K562 (cell line): Measurements from ENCODE around the gene DPM2. TPM values are rescaled to one million over a fixed set of nuclear protein-coding genes. Genes with fewer than 3 reads are reported as not detected.

Experiments used
- BCOR ChIP-seq: fragments of 450-650 bp; IDR thresholded peaks from 2 replicates; pipeline ENCODE4 v1.6.1; 2016
- EGR1 ChIP-seq: fragments of 450-650 bp; conservative IDR thresholded peaks from 2 replicates; pipeline ENCODE4 v1.6.1; 2017; ENCODE audit warnings: mild to moderate bottlenecking
- GABPB1 ChIP-seq: sonication (generic); formaldehyde crosslinking; IDR thresholded peaks from 2 replicates; pipeline ENCODE4 v1.8.0; 2022; ENCODE audit warnings: mild to moderate bottlenecking, missing genetic modification reagents
- HLTF ChIP-seq: fragments of 450-650 bp; IDR thresholded peaks from 2 replicates; pipeline ENCODE4 v1.6.1; 2016
- MAFG ChIP-seq: fragments of 450-650 bp; conservative IDR thresholded peaks from 2 replicates; pipeline ENCODE4 v1.6.1; 2016; ENCODE audit warnings: missing genetic modification characterization, missing compliant biosample characterization
- RCOR1 ChIP-seq, 2 experiments: IDR thresholded peaks; 2 replicates each; pipeline ENCODE4 v1.6.1; 2012; ENCODE audit warnings: low read depth in 2 of 2, low read length in 2 of 2, borderline replicate concordance in 1 of 2, improper control_type of control experiment in 1 of 2
- ZNF384 ChIP-seq: IDR thresholded peaks from 2 replicates; pipeline ENCODE4 v1.6.1; 2012; ENCODE audit warnings: low read depth, low read length, improper control_type of control experiment
- polyA plus RNA-seq, 8 experiments: library from polyadenylated mRNA; depleted of rRNA in 4 of 8; stranded (reverse) in 5 of 8; unstranded in 3 of 8; fragments of >200 nt; fragmentation: Nextera tagmentation in 2 of 8; fragmentation: Illumina TruSeq in 1 of 8; extraction: Ambion mirVana in 2 of 8; extraction: Trizol in 1 of 8; gene quantifications; 2 replicates each; pipeline versions ENCODE4 v1.2.1 to v1.2.3, GENCODE V29; 2011 to 2014; ENCODE audit warnings: inconsistent platforms in 1 of 8, missing spikeins in 1 of 8
- total RNA-seq, 7 experiments: library from RNA; depleted of rRNA in 6 of 7; stranded (reverse); fragments of >200 nt in 6 of 7; fragmentation: Illumina TruSeq in 2 of 7; extraction: Trizol in 2 of 7; gene quantifications; 2 replicates each; pipeline versions ENCODE4 v1.2.1 to v1.2.3, GENCODE V29; 2011 to 2021; ENCODE audit warnings: low replicate concordance in 1 of 7
- TF ChIP-seq, protein P1 (sequence below): fragments of 250-450 bp; sonication (Bioruptor Pico); IDR thresholded peaks from 2 replicates; pipeline ENCODE4 v1.5.0; 2021; ENCODE audit warnings: mild to moderate bottlenecking, moderate library complexity

Gene DPM2
- total and polyA plus RNA-seq, 9 of the 15 experiments (the other 6 are each of a cell fraction or from before 2014, with no cell fraction given): 43.5 to 126 (median 71.1) TPM

DNA sequence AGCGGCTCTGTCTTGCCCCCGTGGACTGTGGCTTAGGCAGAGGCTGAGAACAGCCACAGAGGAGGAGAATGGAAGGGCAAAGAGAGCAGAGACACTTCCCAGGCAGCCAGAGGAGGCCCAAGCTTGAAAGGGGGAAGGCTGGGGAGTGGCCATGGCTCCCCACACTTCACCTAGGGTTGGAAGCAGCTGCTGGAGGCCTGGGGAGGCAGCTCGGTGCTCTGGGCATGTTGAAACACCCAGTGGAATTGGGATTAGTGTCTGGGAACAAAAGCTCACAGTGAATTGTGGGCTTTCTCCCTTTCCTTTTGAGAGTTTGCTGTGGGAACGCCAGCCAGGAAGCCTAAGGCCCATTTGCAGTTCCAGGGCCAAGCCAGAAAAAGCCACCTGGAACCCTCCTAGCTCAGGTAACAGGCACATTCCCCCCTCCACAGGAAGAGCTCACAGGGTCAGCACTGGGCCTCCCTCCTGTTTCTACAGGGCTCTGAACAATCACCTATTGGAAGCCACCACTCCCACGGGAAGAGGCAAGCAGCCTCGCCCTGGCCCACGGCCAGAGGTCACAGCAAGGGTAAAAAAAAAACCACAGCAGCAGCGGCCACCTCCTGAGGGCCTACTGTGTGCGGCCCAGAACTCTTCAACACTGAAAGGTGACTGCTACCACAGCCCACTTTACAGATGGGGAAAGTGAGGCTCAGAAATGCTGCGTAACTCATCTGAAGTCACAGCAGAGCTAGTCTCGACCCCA is 22.9 kb upstream of the DPM2 start (continued):
- TF ChIP-seq, protein P1, sequence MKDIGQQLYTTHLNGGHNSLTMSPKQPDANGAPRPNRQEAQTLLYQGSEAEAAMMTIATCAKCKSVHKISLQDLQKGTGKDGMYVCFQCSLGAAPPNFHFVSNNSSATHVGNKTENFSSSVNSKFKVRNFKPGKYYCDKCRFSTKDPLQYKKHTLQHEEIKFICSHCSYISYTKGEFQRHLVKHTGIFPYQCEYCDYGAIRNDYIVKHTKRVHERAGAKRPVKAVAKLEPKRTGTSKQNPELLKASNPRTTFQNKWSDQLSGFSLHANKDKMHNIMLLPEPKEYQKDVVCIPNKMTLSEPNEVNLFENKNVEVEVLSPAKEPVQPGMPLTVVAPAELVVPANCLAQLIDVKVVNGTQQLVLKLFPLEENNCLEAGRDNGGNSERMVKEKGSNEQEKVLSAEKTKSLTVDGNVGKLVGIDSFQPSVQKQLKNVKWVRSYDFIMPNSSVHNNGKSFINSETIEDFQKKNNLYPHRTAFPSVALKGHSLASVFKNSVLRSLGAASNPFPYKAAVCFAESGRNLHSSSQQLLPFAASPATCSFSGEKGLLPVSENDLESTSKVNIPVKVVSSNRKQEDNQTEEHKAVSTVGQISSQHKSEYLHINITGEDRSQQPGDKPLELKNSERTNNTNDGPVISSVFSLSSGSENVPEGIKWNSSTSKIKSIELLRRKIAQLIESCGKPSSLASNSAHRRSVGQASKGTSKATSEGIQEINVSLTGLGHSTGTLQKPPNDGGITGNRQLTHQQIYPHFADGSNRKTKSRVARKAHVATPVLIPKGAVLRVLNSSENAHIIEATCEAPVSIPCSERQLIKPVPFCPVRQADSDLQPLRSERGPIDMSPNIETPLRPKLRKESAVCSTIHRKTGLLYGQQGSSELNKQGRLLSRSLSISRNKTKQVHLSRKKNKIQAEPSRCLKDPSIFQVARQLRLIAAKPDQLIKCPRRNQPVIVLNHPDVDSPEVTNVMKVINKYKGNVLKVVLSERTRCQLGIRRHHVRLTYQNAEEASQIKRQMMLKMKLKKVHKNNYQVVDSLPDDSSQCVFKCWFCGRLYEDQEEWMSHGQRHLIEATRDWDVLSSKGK: no peak
- TF ChIP-seq GABPB1: 0 out of 2 replicates have a peak, but pooled peaks have one; percentile 22
- TF ChIP-seq MAFG (tag): no peak
- peak; percentile 54 for TF ChIP-seq ZNF384
- no peak for TF ChIP-seq EGR1
- no peak for TF ChIP-seq HLTF
- peak; percentile 80 for TF ChIP-seq BCOR
- 0 out of 4 replicates have a peak, but pooled peaks of 1 of the 2 experiments have one; percentile 22 for TF ChIP-seq RCOR1 (IDR thresholded peaks at IDR 0.05; ENCODE audit: borderline replicate concordance in 1 of 2, low read depth in 2 of 2, low read length in 2 of 2)
